ENCODE measurements around the gene NR2C2. TPM values are rescaled to one million over a fixed set of nuclear protein-coding genes. Genes with fewer than 3 reads are reported as not detected.

NR2C2 gene
- total and polyA plus RNA-seq, 12 donors: 6.4 to 42.2 (median 26.6) TPM

- WGBS, 4 donors: 74 to 87% (median 79%) methylated on average over 2 of the region's 2 CpGs
- no peak overlapping the region for H3K27ac ChIP-seq
- intact Hi-C loops (cut with DNase I): loop anchor here in 1 of 2 donors (10.0 kb wide), 1 partner anchor 65 kb away; no protein-coding TSS in a partner anchor
- TF ChIP-seq CTCF (IDR thresholded peaks at IDR 0.05) (no peak), POLR2A (IDR thresholded peaks at IDR 0.05) (no peak)
- no peaks in the 10 kb centered on the region for H3K27me3 ChIP-seq
- no peaks in the 10 kb centered on the region for H3K9me3 ChIP-seq (replicated peaks in 1 of 3)
- DNase-seq: no peak
- H3K4me1 ChIP-seq (replicated peaks in 1 of 2): peaks cover 17 to 29% of the 10 kb centered on the region in 2 donors
- H3K36me3 ChIP-seq (replicated peaks in 1 of 2): peaks cover 0 to 4% of the 10 kb centered on the region in 2 donors
- H3K4me3 ChIP-seq: no peak overlapping the region
These were observed 2.9 kb downstream of the NR2C2 start for GRCh38 chr3:14950274-14950673.

- Histone ChIP-seq H3K27me3 (no peaks in the 10 kb centered on the region), H3K4me3 (no peak overlapping the region), H3K9me3 (replicated peaks in 1 of 3) (no peaks in the 10 kb centered on the region), H3K36me3 (replicated peaks in 1 of 2) (no peaks in the 10 kb centered on the region), H3K27ac (no peak overlapping the region), H3K4me1 (replicated peaks in 1 of 2) (peaks cover 10 to 32% of the 10 kb centered on the region in 2 donors)
- intact Hi-C loops (cut with DNase I): loop anchor here in 1 of 2 donors (10.0 kb wide), 1 partner anchor 58 kb away; no protein-coding TSS in a partner anchor
- no peak for DNase-seq
- WGBS, 4 donors: 94 to 100% (median 99%) methylated on average over 1 of the region's 1 CpG
- TF ChIP-seq CTCF (IDR thresholded peaks at IDR 0.05): no peak
- no peak for TF ChIP-seq POLR2A (IDR thresholded peaks at IDR 0.05)
These were observed 9.8 kb downstream of the NR2C2 start for GRCh38 chr3:14957153-14957552.

- TF ChIP-seq CTCF (IDR thresholded peaks at IDR 0.05): no peak
- no peak for TF ChIP-seq POLR2A (IDR thresholded peaks at IDR 0.05)
- no peaks in the 10 kb centered on the region for H3K27me3 ChIP-seq
These were observed 10.5 kb downstream of the NR2C2 start for GRCh38 chr3:14957925-14958324.

GRCh38 chr3:14959359-14959943 is 12.1 kb downstream of the NR2C2 start:
- 56 to 73% (median 67%) methylated on average over 2 of the region's 2 CpGs for WGBS, 4 donors
- Histone ChIP-seq H3K36me3 (replicated peaks in 1 of 2) (no peaks in the 10 kb centered on the region), H3K27ac (no peak overlapping the region), H3K4me3 (no peak overlapping the region), H3K4me1 (replicated peaks in 1 of 2) (peaks cover 10 to 32% of the 10 kb centered on the region in 2 donors), H3K9me3 (replicated peaks in 1 of 3) (no peaks in the 10 kb centered on the region), H3K27me3 (no peaks in the 10 kb centered on the region)
- DNase-seq: no peak
- intact Hi-C loops (cut with DNase I): loop anchor here in 1 of 2 donors (10.0 kb wide), 1 partner anchor 55 kb away; no protein-coding TSS in a partner anchor
- TF ChIP-seq POLR2A (IDR thresholded peaks at IDR 0.05) (no peak), CTCF (IDR thresholded peaks at IDR 0.05) (no peak)

More at GRCh38 chr3:14957925-14958324, 10.5 kb downstream of the NR2C2 start:
- Histone ChIP-seq H3K27ac (no peak overlapping the region), H3K4me3 (no peak overlapping the region), H3K36me3 (replicated peaks in 1 of 2) (no peaks in the 10 kb centered on the region), H3K4me1 (replicated peaks in 1 of 2) (peaks cover 10 to 32% of the 10 kb centered on the region in 2 donors), H3K9me3 (replicated peaks in 1 of 3) (no peaks in the 10 kb centered on the region)
- intact Hi-C loops (cut with DNase I): loop anchor here in 1 of 2 donors (10.0 kb wide), 1 partner anchor 57 kb away; no protein-coding TSS in a partner anchor
- 15 to 20% (median 18%) methylated on average over 1 of the region's 1 CpG for WGBS, 4 donors
- DNase-seq: no peak
